Stimulated activated CD4-positive, alpha-beta T cell treated with anti-CD3 and anti-CD28 coated beads, Interleukin-15, amount 100 ng/mL, for 1 hour (primary cell): Measurements from ENCODE around the gene IFT88.

Experiments used
- DNase-seq, 2 donors: peaks; one replicate each; pipeline ENCODE4 v3.0.0-alpha.2; 2020; ENCODE audit warnings: low read depth in 1 of 2, low spot score in 1 of 2

Gene IFT88

GRCh38 chr13:20565115-20565736 is 1.7 kb upstream of the IFT88 start:
- no peak for DNase-seq

DNA sequence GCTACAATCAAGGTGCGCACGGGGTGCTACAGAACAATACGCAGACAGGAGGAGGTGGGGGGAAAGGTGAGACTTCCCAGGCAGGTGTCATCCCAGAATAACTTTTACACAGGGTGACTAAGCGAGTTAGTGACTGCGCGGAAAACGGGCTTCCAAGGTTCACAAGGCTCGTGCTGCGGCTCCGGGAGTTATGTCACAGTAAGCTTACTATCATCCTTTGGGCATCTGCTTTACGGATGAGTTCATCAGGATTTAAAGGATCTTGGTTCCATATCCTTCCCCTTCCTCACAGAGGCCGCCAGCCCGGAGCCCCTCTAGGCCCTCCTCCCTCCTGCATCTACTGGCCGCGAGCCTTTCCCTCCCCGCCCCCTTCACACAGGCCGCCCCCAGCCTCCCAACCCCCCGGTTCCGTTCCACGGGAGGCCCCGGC is 474 bp upstream of the IFT88 start:
- no peak for DNase-seq

DNA sequence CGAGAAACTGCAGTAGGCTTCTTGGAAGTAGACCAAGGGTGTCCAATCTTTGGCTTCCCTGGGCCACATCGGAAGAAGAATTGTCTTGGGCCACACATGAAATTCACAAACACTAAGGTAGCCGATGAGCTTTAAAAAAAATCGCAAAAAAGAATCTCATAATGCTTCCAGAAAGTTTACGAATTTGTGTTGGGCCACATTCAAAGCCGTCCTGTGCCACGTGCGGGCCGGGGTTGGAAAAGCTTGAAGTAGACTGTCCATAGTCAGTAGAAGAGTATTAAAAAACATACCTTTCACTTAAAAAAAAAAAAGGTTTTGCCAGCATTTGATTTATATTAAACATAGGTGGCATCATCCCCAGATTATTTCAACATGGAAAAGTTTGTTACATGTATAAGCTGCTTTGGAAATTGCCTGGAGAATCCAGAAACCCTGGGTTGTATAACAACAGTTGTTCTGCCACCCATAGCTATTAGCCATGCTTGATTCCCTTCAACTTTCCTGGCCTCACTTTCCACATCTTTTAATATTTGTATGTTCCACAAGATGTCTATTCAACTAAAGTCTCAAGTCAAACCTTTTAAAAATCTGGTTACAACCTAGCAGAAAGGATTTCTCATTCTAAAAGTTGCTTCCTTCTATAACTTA is 1.0 kb downstream of the IFT88 start:
- DNase-seq: no peak

GRCh38 chr13:20570517-20570916 is 3.6 kb downstream of the IFT88 start:
- DNase-seq: no peak

- no peak for DNase-seq
Measured at GRCh38 chr13:20571676-20572075, 4.7 kb downstream of the IFT88 start.

DNA sequence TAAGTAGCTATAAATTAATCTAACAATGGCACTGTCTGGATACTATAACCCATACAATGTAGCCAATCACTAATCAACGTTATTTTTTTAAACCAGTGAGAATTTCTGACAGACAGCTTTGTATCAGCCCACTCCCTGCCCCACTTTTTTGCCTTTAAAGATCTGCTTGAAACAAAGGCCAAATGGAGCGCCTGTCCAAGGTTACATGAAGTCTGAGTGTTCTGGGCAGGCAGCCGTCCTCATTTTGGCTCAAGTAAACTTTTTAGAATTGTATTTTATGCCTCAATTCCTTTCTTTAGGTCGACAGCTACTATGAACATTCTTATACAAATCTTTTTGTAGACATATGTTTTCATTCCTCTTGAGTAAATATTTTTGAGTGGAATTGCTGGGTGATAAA is 6.2 kb downstream of the IFT88 start:
- DNase-seq: no peak

GRCh38 chr13:20573636-20574035 is 6.7 kb downstream of the IFT88 start:
- no peak for DNase-seq

DNA sequence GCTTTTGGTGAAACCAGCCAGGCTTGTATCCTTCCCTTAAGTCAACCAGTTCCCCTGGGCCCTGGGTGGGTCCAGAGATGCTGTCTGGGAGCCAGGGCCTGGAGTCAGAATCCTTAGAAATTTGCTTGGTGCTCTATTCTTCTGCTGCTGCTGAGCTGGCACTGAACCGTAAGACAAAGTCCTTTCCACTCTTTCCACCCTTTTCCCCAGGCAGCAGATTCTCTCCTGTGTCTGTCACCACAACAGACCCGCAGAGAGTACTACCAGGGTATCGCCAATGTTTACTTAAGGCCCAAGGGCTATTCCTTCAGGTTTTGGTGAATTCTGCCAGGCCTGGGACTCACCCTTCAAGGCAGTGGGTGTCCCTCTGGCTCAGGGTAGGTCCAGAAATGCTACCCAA is 12.2 kb downstream of the IFT88 start:
- no peak for DNase-seq

DNA sequence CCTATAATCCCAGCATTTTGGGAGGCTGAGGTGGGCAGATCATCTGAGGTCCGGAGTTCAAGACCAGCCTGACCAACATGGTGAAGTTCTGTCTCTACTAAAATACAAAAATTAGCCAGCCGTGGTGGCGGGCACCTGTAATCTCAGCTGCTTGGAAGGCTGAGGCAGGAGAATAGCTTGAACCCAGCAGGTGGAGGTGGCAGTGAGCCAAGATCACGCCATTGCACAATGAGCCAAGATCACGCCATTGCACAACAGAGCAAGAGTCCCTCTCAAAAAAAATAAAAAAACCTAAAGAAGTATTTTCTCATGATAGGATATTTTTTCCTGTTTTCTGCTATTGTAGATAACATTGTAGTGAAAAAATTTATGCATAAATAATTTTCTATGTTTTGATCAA is 13.3 kb downstream of the IFT88 start:
- DNase-seq: no peak

DNA sequence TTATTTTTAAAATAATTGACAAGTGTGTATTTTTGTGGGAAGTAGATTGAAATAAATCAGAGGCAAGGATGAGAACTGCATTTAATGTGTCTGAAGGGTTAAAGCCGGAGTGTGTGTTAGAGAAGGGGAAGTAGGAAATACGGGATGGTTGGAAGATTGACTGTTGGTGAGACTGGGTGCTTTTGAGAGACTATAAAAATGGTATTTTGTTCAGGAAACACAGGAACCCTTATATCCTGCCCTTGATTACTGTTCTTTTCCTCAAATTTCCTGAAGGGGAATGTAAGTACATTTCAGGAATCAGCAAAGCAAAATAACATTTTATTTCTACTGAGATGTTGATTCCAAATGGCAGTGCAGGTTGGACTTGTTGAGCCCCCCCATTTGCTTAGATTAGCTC is 15.1 kb downstream of the IFT88 start:
- DNase-seq: no peak

DNA sequence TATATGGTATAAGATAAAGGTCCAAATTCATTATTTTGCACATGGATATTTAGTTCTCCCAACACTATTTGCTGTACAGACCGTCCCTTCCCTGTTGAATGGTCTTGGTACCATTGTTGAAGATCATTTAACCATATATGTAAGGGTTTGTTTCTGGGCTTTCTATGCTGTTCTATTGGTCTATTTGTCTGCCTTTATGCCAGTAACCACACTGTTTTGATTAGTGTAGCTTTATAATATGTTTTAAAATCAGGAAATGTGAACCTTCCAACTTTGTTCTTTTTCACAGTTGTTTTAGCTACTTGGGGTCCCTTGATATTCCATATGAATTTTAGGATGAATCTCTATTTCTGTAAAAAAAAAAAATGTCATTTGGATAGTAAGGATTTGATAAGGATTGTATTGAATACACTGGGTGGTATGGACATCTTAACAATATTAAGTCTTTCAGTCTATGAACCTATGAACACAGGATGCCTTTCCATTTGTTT is 16.9 kb downstream of the IFT88 start:
- no peak for DNase-seq

DNA sequence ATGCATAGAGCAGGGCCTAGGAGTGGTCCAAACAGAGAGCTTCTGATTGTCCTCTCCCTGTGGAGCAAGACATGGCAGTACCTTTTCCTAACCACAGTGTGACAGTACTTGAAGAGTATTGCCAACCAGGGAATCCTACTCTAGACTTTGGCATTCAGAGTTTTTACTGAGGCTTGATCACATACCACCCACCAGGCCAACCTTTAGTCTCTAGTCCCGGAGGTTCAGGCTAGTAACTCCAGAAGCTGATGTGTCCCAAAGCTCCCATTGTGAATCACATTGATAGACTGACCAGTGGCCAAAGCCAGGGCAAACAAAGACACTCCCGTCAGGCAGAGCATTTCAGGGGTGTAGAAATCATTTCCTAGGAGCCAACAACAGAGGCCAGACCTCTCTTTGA is 18.4 kb downstream of the IFT88 start:
- DNase-seq: no peak

GRCh38 chr13:20588529-20589110 is 21.7 kb downstream of the IFT88 start:
- DNase-seq: no peak

- no peak for DNase-seq
Measured at GRCh38 chr13:20590561-20590960, 23.6 kb downstream of the IFT88 start.

- DNase-seq: no peak
Measured at GRCh38 chr13:20592606-20593005, 25.6 kb downstream of the IFT88 start.

GRCh38 chr13:20594280-20594679 is 27.3 kb downstream of the IFT88 start:
- no peak for DNase-seq

GRCh38 chr13:20607015-20607414 is 40.1 kb downstream of the IFT88 start:
- DNase-seq: no peak

DNA sequence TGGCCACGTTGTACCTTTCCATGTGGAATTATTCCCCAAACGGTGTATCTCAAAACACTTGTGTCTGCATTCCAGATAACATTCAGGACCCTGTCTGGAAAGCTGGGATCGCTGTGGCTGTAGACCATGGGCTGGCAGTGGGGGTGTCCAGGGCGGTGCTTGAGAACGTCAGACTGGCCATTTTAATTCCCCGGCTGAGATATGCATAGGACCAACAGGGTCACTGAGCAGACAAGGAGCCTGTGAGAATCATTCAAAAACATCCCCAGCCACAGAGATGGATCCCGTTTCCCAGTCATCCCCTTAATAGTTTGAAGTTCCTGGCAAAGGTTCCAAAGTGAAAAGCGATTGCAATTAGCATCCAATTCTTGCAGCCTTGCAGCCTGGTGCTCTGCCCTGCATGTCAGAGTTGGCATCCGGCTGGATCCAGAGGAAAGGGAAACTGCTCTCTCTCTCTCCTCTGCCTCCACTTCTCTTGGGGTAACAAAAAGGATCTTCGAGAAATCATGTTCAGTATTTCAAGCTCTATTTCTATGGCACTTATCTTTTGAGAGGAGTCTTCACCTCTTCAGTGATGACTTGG is 41.6 kb downstream of the IFT88 start:
- DNase-seq: no peak

GRCh38 chr13:20609145-20609544 is 42.2 kb downstream of the IFT88 start:
- DNase-seq: no peak

DNA sequence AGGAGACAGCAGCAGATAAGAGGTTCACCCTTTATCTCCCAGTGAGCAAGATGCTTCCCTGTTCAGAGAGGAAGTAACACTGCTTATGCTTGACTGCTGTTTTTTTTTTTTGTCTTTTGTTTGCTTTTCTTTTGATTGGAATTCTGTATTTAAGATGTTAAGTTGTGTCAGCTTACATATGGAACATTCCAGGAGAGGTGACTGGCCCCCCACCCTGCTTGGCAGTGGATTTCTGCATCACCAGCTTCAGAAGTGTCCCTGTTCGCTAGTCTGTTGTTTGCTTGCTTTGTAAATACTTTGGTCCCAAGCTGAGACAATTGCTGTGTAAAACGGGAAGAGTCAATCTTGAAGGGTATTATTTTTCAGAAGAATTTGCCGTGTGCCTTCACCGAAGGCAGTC is 43.0 kb downstream of the IFT88 start:
- no peak for DNase-seq

DNA sequence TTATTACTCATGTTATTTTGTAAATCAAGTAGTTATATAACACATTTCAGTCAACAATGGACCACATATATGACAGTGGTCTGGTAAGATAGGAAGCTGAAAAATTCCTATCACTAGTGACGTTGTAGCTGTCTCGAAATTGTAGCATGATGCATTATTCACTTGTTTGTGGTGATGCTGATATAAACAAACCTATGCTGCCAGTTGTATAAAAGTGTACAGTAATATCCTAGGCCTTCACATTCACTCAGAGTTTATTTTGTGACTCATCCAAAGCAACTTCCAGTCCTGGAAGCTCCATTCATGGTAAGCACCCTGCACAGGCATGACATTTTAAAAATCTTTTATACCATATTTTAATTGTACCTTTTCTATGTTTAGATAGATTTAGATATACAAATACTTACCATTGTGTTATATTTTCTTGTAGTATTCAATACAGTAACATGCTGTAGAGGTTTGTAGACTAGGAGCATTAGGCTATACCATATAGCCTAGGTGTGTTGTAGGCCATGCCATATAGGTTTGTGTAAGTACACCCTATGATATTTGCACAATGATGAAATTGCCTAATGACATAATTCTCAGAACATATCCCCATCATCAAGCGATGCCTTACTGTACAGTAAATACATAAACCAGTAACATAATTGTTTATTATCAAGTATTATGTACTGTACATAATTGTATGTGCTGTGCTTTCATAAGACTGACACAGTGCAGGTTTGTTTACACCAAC is 49.3 kb downstream of the IFT88 start:
- no peak for DNase-seq

DNA sequence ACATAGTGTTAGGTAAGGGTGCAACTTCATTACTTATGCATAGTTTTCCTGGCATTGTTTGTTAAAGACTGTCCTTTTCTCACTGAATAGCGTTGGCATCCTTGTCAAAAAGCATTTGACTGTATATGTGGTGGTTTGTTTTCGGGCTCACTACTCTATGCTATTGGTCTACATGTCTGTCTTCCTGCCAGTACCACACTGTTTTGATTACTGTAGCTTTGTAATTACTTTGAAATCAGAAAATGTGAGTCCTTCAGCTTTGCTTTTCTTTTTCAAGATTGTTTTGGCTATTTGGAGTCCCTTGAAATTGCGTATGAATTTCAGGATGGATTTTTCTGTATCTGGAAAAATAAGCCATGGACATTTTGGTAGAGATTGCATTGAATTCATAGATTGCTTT is 56.0 kb downstream of the IFT88 start:
- no peak for DNase-seq
